Left renal pelvis (tissue), 4 donors: Measurements from ENCODE around the gene SBF1. TPM values are rescaled to one million over a fixed set of nuclear protein-coding genes. Genes with fewer than 3 reads are reported as not detected.

Experiments used
- DNase-seq, 4 donors: peaks; one replicate each; pipeline ENCODE4 v3.0.0-alpha.2; 2013; ENCODE audit warnings: low read depth in 4 of 4, low spot score in 3 of 4
- polyA plus RNA-seq, 4 donors: library from polyadenylated mRNA; unstranded; fragments of 120-200 nt; gene quantifications; one replicate each; pipeline ENCODE4 v1.2.1, GENCODE V29; 2013; ENCODE audit not compliant: insufficient read length in 4 of 4

SBF1 gene
- polyA plus RNA-seq, 4 donors: 25.9 to 47.1 (median 34.9) TPM

- DNase-seq: no peak
These were observed 6.2 kb downstream of the SBF1 start for GRCh38 chr22:50468626-50469025.

- no peak for DNase-seq
These were observed 6.9 kb downstream of the SBF1 start for GRCh38 chr22:50467773-50468440.

DNA sequence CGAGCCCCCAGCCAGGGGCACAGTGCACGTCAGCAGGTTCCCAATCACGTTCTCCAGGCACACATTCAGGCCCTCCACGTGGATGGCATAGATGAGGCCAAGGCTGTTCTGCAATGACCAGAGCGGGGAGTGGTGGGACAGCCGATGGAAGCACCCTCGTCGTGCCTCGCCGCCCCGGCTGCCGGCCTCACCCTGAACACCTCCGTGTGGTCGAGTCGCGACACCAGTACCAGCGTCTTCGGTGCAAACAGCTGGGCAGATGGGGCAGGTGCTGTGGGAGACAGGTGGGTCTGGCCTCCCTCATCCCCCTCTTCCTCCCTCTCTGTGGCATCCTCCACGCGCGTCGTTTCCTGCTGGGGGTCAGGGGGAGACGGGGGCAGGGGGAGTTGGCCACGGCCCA is 7.5 kb downstream of the SBF1 start:
- no peak for DNase-seq

GRCh38 chr22:50465066-50465930 is 9.5 kb downstream of the SBF1 start:
- no peak for DNase-seq

DNA sequence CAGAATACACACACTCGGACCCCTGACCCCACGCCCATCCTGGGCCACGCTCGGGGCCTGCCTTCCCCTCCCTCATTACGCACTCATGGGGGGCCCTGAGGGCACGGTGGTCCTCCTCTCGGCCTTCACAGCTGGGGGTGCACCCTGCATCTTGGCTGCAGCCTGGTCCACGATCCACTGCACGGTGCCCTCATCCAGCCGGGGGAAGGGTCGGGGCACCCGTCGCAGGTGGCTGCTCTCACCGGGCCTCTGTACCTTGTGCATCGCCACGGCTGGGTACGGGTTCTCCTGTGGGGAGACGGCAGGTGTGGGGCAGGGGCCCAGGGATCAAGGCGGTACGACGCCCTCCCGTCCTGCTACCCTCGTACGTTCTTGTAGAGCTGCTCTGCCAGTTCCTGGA is 10.4 kb downstream of the SBF1 start:
- DNase-seq: no peak

- DNase-seq: no peak
These were observed 11.5 kb downstream of the SBF1 start for GRCh38 chr22:50463188-50463900.

- DNase-seq: no peak
These were observed 12.8 kb downstream of the SBF1 start for GRCh38 chr22:50461979-50462540.

GRCh38 chr22:50461536-50461935 is 13.3 kb downstream of the SBF1 start:
- no peak for DNase-seq

DNA sequence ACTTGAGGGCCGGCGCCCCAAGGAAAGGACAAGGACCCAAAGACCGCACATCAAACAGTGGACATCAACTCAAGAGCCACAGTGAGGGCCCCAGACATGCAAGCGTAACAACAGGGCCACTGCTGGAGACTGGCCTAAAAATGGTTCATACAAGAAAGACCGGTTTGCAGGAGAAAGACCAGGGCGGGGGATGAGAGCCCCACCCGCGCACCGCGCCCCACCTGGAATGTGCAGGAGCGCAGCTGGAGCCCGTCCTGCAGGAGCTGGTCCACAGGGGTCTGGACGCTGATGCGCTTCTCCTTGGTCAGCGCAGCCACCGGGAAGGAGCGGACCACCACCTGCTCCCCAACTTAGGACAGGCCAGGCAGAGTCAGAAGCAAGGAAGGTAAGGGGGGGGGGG is 13.9 kb downstream of the SBF1 start:
- DNase-seq: no peak

- DNase-seq: no peak
These were observed 15.2 kb downstream of the SBF1 start for GRCh38 chr22:50459496-50460140.

DNA sequence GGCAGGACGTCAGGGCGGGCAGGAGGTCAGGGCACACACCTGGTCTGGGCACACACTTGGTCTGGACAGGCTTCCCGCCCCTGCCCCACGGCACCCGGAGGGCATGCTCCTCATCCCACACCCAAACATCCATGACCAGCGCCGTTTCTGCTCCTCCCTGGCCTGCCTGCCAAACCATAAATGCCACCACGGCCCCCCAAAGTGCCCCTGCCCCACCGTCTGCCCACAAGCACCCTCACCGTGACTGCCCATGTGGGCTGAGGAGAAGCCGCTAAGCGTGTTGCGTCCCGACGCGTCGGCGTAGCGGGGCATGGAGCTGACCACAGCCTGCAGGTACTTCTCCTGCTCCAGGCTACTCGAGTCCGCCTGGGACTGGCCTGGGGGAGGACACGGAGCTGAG is 15.8 kb downstream of the SBF1 start:
- no peak for DNase-seq

DNA sequence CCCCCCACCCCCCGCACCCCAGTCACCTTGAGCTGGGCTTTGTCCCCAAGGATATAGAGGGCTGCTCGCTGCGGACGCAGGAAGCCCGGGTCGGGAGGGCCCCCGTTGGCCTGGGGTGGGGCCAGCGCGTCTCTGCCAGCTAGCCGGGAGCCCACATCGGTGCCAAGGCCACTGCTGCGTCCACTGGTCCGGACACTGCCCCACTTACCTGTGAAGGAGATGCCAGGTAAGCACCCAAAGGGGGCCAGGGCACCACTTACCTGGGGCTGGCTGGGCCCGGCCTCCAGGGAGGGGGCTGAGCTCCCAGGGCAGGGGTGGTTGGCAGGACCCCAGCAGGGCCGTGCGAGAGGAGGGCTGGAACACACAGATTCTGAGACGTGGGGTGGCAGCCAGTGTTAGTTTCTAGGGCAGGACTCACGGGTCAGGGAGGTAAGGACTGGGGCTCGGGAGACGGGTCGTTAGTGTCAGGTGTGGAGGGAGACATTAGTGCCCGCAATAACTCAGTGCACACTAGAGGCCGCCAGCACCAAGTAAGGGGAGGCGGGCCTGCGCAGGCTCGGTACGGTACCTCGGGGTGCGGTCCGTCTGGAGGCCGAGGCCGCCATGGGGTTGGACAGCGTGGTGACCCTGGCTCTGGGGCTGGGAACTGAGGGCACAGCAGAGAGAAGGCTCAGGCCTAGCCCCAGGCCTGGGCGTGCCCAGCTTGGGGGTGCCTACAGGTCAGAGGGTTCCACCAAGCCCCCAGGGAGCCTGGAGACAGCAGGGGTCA is 18.2 kb downstream of the SBF1 start:
- no peak for DNase-seq

- DNase-seq: no peak
These were observed 18.8 kb downstream of the SBF1 start for GRCh38 chr22:50456026-50456425.

- DNase-seq: no peak
These were observed 19.6 kb downstream of the SBF1 start for GRCh38 chr22:50455201-50455600.

GRCh38 chr22:50454556-50455075 is 20.2 kb downstream of the SBF1 start:
- no peak for DNase-seq

- DNase-seq: no peak
These were observed 22.2 kb downstream of the SBF1 start for GRCh38 chr22:50452649-50453048.

GRCh38 chr22:50447576-50448551 is 27.0 kb downstream of the SBF1 start:
- DNase-seq: no peak
